Activated CD8-positive, alpha-beta memory T cell treated with anti-CD3 and anti-CD28 coated beads, Interleukin-2, amount 50 U/mL, for 48 hours (primary cell): Measurements from ENCODE around the gene GDF15.

Source experiments
- DNase-seq: peaks from one replicate; pipeline ENCODE4 v3.0.0-alpha.2; 2020

GDF15 gene

GRCh38 chr19:18433015-18433691 is 47.2 kb downstream of the GDF15 start:
- DNase-seq = no peak

DNA sequence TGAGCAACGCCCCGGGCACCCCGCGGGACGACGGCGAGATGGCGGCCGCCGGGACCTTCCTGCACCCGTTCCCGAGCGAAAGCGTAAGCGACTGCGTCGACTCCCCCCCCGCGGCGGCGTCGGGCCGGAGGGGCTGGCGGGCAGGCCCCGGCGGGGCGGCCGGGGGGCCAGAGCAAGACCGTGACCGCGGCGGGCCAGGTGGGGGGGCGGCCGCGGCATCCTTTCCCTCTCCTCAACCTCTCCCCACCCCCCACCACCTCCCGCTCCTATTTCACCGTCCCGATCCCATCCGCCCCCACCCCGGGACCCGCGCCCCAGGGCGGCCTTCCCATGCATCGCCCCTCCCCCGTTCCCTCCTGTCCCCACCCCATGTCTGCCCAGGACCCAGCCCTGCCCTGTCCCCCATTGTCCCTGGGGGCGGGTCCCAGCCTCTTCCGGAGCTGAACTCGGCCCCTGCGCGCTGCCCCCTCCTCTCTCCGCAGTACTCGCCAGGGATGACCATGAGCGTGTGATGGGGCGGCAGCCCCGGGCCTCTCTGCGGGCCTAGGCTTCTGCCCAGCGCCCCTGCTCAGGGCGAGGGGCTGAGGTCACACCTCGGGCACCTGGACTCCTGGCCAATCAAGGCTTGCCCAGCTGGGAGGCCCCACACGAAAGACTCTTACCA is 47.9 kb downstream of the GDF15 start:
- DNase-seq = no peak

DNA sequence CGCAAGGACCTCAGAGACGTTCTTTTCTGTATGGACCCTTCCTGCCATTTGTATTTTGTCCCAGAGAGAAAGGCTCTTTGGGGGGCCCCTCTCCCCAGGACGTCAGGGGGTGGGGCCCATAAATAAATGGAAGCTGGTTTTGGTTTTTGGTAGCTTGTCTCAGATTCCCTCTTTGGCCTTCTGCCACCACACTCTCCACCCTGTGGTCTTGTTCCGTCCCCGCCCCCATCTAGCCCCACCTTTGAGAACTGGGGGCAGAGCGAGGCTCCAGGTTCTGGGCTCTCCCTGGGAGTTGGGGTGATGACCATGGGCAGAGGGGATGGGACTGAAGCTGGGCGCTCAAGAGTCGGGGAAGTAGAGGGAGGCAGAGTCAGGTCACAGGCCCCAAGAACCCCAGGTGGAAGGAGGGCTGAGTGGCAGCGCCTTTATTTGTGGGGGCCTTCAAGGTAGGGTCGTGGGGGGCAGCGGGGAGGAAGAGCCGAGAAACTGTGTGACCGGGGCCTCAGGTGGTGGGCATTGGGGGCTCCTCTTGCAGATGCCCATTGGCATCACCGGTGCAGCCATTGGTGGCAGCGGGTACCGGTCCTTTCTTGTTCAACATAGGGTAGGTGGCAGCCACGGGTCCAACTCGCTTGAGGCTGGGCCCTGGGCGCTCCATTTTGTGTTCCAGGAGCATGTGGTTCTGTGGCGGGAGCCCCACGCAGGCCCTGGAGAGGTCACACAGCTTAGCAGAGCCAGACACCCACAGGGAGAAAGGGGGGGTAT is 48.6 kb downstream of the GDF15 start:
- no peak for DNase-seq

DNA sequence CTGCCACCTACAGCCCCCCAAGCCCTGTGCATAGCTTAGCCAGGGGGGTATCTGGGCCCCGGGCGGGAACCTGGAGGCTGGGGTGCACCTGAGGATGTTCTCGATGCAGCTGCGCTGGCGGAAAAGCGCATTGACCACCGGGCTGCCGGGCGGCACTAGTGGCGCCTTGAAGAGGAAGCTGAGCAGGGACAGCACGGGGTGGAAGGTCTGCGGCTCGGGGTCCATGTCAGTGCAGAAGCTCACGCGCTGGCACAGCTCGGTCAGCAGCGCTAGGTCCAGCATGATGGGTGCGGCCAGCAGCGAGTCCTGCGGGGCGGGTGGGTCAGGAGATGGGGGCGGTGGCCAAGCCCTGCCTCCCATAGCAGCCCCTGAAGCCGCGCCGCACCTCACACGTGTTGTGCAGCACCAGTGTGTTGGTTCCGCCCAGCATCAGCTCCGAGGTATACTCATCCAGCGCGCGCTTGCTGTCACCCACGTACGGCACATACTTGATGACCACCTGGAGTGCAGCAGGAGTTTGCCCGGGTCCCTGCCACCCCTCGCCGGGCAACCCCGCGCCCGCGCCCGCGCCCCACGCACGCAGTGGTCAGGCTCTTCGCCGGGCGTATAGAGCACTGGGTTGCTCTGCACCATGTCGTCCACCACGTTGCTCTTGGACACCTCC is 49.4 kb downstream of the GDF15 start:
- no peak for DNase-seq

- no peak for DNase-seq
Measured at GRCh38 chr19:18435842-18436670, 50.1 kb downstream of the GDF15 start.

DNA sequence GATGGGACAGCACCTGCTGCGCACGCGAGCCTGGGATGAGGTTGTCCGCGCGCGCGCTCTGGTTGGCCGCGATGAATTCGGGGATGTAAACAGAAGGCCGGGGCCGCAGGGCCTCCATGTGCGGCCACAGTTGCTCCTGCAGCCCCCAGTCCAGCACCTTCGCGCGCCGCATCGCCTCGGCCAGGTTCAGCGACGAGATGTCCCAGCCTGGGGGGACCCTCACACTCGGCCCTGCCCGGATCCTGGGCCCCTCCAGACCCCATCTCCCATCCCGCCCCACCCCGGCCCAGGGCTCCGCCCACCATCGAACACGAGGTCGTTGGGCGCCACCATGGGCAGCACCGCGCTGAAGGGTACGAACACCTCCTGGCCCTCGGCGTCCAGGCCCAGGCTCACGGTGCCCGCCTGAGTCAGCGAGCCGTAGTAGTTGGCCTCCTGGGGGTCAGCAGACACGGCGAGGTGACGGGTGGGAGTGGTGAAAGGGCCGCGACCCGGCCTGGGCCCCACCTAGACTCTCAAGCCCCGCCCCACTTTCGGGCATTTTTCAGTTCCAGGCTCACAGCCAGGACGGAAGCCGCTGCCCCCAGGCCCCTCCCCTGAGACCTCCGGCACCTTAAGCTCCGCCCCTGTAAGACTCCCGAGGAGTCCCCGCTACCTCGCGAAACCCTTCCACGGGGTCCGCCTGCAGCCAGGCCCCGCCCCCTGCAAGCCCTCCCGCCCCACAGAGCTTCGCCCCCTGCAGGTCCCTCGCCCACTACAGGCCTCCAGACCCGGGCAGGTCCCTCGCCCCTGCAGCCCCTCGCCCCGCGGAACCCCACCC is 50.9 kb downstream of the GDF15 start:
- peak; percentile 88 for DNase-seq

GRCh38 chr19:18437491-18438330 is 51.8 kb downstream of the GDF15 start, which contains the start of gene ISYNA1:
ISYNA1 (minus strand) TSS chr19:18438133; CDS start chr19:18437979, 154 bp downstream.
- peak; percentile 80 for DNase-seq

DNA sequence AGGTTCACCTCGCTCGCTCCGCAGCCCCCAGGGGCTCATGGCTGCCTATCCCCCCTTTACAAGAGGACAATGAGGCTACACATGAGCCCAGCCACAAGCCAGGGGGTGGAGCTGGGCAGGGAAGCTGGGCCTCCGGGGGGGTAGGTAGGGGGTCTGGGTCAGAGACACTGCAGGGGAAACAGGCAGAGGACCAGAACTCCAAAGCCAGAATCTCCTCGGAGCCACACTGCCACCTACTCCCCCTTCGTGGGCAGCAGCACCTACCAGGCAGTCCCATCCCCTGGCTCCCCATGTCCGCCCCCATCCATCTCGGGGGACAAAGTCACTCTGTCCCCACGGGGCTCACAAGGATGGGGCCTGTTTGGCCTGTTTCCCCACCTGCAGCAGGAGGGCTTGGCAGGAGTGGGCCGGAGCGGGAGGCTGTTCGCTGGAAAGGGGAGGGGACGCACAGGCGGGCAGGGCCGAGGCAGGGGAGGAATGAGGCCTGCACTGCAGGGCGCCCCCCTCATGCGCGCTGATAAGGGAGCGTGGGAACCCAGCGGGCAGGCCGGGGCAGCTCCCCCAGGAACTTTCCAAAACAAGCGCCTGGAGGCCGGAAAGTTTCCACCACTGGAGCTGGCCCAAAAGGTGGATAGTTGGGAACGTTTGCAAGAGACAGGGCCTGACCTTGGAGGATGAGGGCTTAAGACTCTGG is 52.5 kb downstream of the GDF15 start:
- DNase-seq = no peak
